Aorta (tissue), 5 donors: Measurements from ENCODE around the gene PPT1. TPM values are rescaled to one million over a fixed set of nuclear protein-coding genes. Genes with fewer than 3 reads are reported as not detected.
"Not testable (repeated sequence)": the region's sequence is repeated elsewhere in the genome, so short reads cannot be mapped to it uniquely, and the experiment has no call there.

Experiments
- ATAC-seq: fragments of 200-7000 bp; cut with Tn5 transposase; one replicate; pipeline ENCODE4 v1.9.1; 2022; ENCODE audit warnings: moderate library complexity; ENCODE audit not compliant: low FRiP score
- DNase-seq, 2 donors: peaks; one replicate each; pipeline ENCODE4 v3.0.0-alpha.2; 2020
- H3K27ac ChIP-seq, 2 donors: one replicate each; pipeline ENCODE4 v1.5.1; 2013; ENCODE audit warnings: low read length in 2 of 2, mild to moderate bottlenecking in 2 of 2, moderate library complexity in 2 of 2, control low read depth in 1 of 2, inconsistent platforms in 1 of 2, low read depth in 1 of 2
- H3K27me3 ChIP-seq, 2 donors: one replicate each; pipeline ENCODE4 v1.6.1; 2013; ENCODE audit warnings: control low read depth in 1 of 2, low read length in 1 of 2, mild to moderate bottlenecking in 1 of 2, moderate library complexity in 1 of 2; ENCODE audit not compliant: insufficient read depth in 2 of 2, control insufficient read depth in 1 of 2
- H3K36me3 ChIP-seq, 2 donors: one replicate each; pipeline ENCODE4 v1.6.1; 2013; ENCODE audit warnings: control low read depth in 1 of 2, low read length in 1 of 2, mild to moderate bottlenecking in 1 of 2; ENCODE audit not compliant: insufficient read depth in 2 of 2, control insufficient read depth in 1 of 2
- H3K4me1 ChIP-seq, 2 donors: one replicate each; pipeline ENCODE4 v1.6.1; 2013; ENCODE audit warnings: low read length in 2 of 2, control low read depth in 1 of 2, mild to moderate bottlenecking in 1 of 2, moderate library complexity in 1 of 2; ENCODE audit not compliant: insufficient read depth in 2 of 2, control insufficient read depth in 1 of 2
- H3K4me3 ChIP-seq, 2 donors: one replicate each; pipeline ENCODE4 v1.5.1; 2013; ENCODE audit warnings: low read length in 2 of 2, control low read depth in 1 of 2, mild to moderate bottlenecking in 1 of 2
- H3K9me3 ChIP-seq: one replicate; pipeline ENCODE4 v1.6.1; 2013; ENCODE audit warnings: mild to moderate bottlenecking, low read length; ENCODE audit not compliant: control insufficient read depth
- WGBS, 2 donors: extraction: QIAGEN DNeasy Blood & Tissue Kit; methylation state at CpG; one replicate each; pipeline ENCODE4 v1.1.7; 2013; 5-methylcytosine and 5-hydroxymethylcytosine counted together
- intact Hi-C, 2 donors: fragments of 100-400 bp; cut with DNase I; formaldehyde crosslinking; loops; one replicate each; pipeline versions ENCODE4 v1.14.2 to v1.15.0; 2022
- polyA plus RNA-seq, 2 donors: library from polyadenylated mRNA; stranded (reverse); fragments of 200-250 nt; gene quantifications; one replicate each; pipeline ENCODE4 v1.2.3, GENCODE V29; 2013
- total RNA-seq, 2 donors: library from RNA; stranded (reverse); fragmentation: NEBNext Ultra II Directional; extraction: Animal tissue kit (Norgen Biotek cat#: 25700); gene quantifications; one replicate each; pipeline ENCODE4 v1.2.1, GENCODE V29; 2021
- donor health status: healthy with polysubstance abuse.
- donor health status: Bipolar disorder and iron deficiency.
- donor health status: DM: no; HTN: no; CAD: no.
- donor health status: DM: no; HTN: no; CAD: no.
- donor health status: DM: yes; HTN: yes; CAD: no.

PPT1 gene
- total and polyA plus RNA-seq, 4 donors = 56.7 to 93.7 (median 82.3) TPM

GRCh38 chr1:40041466-40041838 is 55.6 kb downstream of the PPT1 start:
- no peak for ATAC-seq
- intact Hi-C loops = no loop called here
- no peaks in the 10 kb centered on the region for H3K27me3 ChIP-seq
- peaks cover 2 to 17% of the 10 kb centered on the region in 2 donors for H3K4me1 ChIP-seq
- no peak for DNase-seq
- H3K27ac ChIP-seq = peak overlapping the region; percentile 4 to 82
- no peaks in the 10 kb centered on the region for H3K9me3 ChIP-seq
- 1 to 2% methylated on average over 5 of the region's 5 CpGs for WGBS, 2 donors
- H3K4me3 ChIP-seq = peak overlapping the region; percentile 83 to 85
- H3K36me3 ChIP-seq = no peaks in the 10 kb centered on the region

GRCh38 chr1:40040511-40041465 is 56.3 kb downstream of the PPT1 start, which contains the start of gene CAP1:
TSS of gene CAP1 (plus strand) at chr1:40040729. CDS start at chr1:40059347, 18,618 bp downstream.
- WGBS, 2 donors = 0 to 1% methylated on average over 55 to 65 of the region's 65 CpGs
- intact Hi-C loops = no loop called here
- H3K27me3 ChIP-seq = no peaks in the 10 kb centered on the region
- H3K27ac ChIP-seq = peak within 1 kb of the TSS; percentile 83 to 91
- peaks cover 2 to 17% of the 10 kb centered on the region in 2 donors for H3K4me1 ChIP-seq
- H3K36me3 ChIP-seq = no peaks in the 10 kb centered on the region
- no peaks in the 10 kb centered on the region for H3K9me3 ChIP-seq
- ATAC-seq = peak; percentile 98
- DNase-seq = peak; percentile 100
- H3K4me3 ChIP-seq = peak within 1 kb of the TSS; percentile 83 to 85

GRCh38 chr1:40039757-40040510 is 57.1 kb downstream of the PPT1 start:
- Histone ChIP-seq H3K4me1 (peaks cover 2 to 12% of the 10 kb centered on the region in 2 donors), H3K4me3 (peak overlapping the region; percentile 10 to 43), H3K27me3 (no peaks in the 10 kb centered on the region), H3K36me3 (no peaks in the 10 kb centered on the region), H3K9me3 (no peaks in the 10 kb centered on the region), H3K27ac (peak overlapping the region; percentile 83 to 91)
- intact Hi-C loops = no loop called here
- DNase-seq (peak; percentile 94 to 95), ATAC-seq (peak; percentile 85)
- WGBS, 2 donors = 0% methylated on average over 51 to 52 of the region's 52 CpGs

GRCh38 chr1:40039245-40039756 is 57.8 kb downstream of the PPT1 start:
- DNase-seq (no peak), ATAC-seq (peak; percentile 53)
- Histone ChIP-seq H3K27me3 (no peaks in the 10 kb centered on the region), H3K4me3 (peak overlapping the region in 1 of 2 donors; percentile 43), H3K4me1 (peaks cover 2 to 10% of the 10 kb centered on the region in 2 donors), H3K27ac (peak overlapping the region; percentile 91 to 93), H3K36me3 (no peaks in the 10 kb centered on the region), H3K9me3 (no peaks in the 10 kb centered on the region)
- WGBS, 2 donors = 0 to 1% methylated on average over 10 of the region's 10 CpGs
- intact Hi-C loops = no loop called here

- intact Hi-C loops = no loop called here
- no peak for DNase-seq
- Histone ChIP-seq H3K27me3 (no peaks in the 10 kb centered on the region), H3K36me3 (no peaks in the 10 kb centered on the region), H3K9me3 (no peaks in the 10 kb centered on the region), H3K27ac (peak overlapping the region; percentile 15 to 91), H3K4me1 (peaks cover 2 to 10% of the 10 kb centered on the region in 2 donors), H3K4me3 (no peak overlapping the region)
- ATAC-seq = no peak
- 69 to 82% methylated on average over 3 of the region's 3 CpGs for WGBS, 2 donors
Measured at GRCh38 chr1:40038697-40039096, 58.4 kb downstream of the PPT1 start.

GRCh38 chr1:40037254-40037653 is 59.8 kb downstream of the PPT1 start:
- WGBS, 2 donors = 86 to 95% methylated on average over 8 of the region's 8 CpGs
- H3K9me3 ChIP-seq, intact Hi-C loops, H3K4me3 ChIP-seq, ATAC-seq, H3K27me3 ChIP-seq, H3K36me3 ChIP-seq, H3K4me1 ChIP-seq, H3K27ac ChIP-seq: not testable (repeated sequence)
- DNase-seq = peak in 1 of 2 donors; percentile 41

- no peak overlapping the region for H3K4me3 ChIP-seq
- WGBS, 2 donors = 8 to 11% methylated on average over 4 of the region's 4 CpGs
- no peaks in the 10 kb centered on the region for H3K9me3 ChIP-seq
- intact Hi-C loops = no loop called here
- H3K27ac ChIP-seq = peak overlapping the region in 1 of 2 donors; percentile 81
- ATAC-seq (no peak), DNase-seq (peak; percentile 83 to 86)
- H3K27me3 ChIP-seq = no peaks in the 10 kb centered on the region
- peaks cover 1 to 2% of the 10 kb centered on the region in 2 donors for H3K4me1 ChIP-seq
- no peaks in the 10 kb centered on the region for H3K36me3 ChIP-seq
Measured at GRCh38 chr1:40036574-40036973, 60.5 kb downstream of the PPT1 start.

- H3K4me1 ChIP-seq = peaks cover 0 to 2% of the 10 kb centered on the region in 2 donors
- H3K27ac ChIP-seq = no peak overlapping the region
Measured at GRCh38 chr1:40034869-40035268, 62.2 kb downstream of the PPT1 start.

More at GRCh38 chr1:40034869-40035268, 62.2 kb downstream of the PPT1 start:
- Histone ChIP-seq H3K36me3 (no peaks in the 10 kb centered on the region), H3K27me3 (no peaks in the 10 kb centered on the region), H3K9me3 (no peaks in the 10 kb centered on the region), H3K4me3 (no peak overlapping the region)
- intact Hi-C loops = no loop called here
- DNase-seq (no peak), ATAC-seq (no peak)
- 76 to 86% methylated on average over 2 of the region's 2 CpGs for WGBS, 2 donors
